Esophagus muscularis mucosa (tissue), 4 donors: ENCODE data around the gene ANKRD16. TPM values are rescaled to one million over a fixed set of nuclear protein-coding genes. Genes with fewer than 3 reads are reported as not detected.
"Not testable (repeated sequence)": the region's sequence is repeated elsewhere in the genome, so short reads cannot be mapped to it uniquely, and the experiment has no call there.

Experiments used
- DNase-seq: peaks from one replicate; pipeline ENCODE4 v3.0.0-alpha.2; 2017; ENCODE audit errors: extremely low spot score
- H3K27ac ChIP-seq, 4 donors: fragments of 200-600 bp; sonication (generic); replicated peaks in 1 of 4; 1 replicate in 3 of 4; 2 replicates in 1 of 4; pipeline ENCODE4 v1.5.1; 2016 to 2019; ENCODE audit warnings: mild to moderate bottlenecking in 1 of 4
- H3K27me3 ChIP-seq, 4 donors: fragments of 200-600 bp; sonication (generic); one replicate each; pipeline versions ENCODE4 v1.5.1 to v1.6.0; 2016 to 2019
- H3K36me3 ChIP-seq, 4 donors: fragments of 200-600 bp; sonication (generic); one replicate each; pipeline ENCODE4 v1.5.1; 2016 to 2019
- H3K4me1 ChIP-seq, 4 donors: fragments of 200-600 bp; sonication (generic); one replicate each; pipeline ENCODE4 v1.5.1; 2016 to 2019
- H3K4me3 ChIP-seq, 4 donors: fragments of 200-600 bp; sonication (generic); 1 replicate in 2 of 4; 2 replicates in 2 of 4; pipeline ENCODE4 v1.5.1; 2016 to 2019; ENCODE audit warnings: mild to moderate bottlenecking in 4 of 4, moderate library complexity in 1 of 4
- H3K9me3 ChIP-seq, 4 donors: fragments of 200-600 bp; sonication (generic); 1 replicate in 3 of 4; 2 replicates in 1 of 4; pipeline ENCODE4 v1.5.1; 2016 to 2019
- CTCF ChIP-seq, 3 experiments: fragments of 200-600 bp in 2 of 3; fragments of 450-650 bp in 1 of 3; sonication (generic) in 2 of 3; IDR thresholded peaks; one replicate each; pipeline ENCODE4 v1.5.1; 2017 to 2019; ENCODE audit warnings: antibody characterized with exemption in 3 of 3, mild to moderate bottlenecking in 2 of 3, moderate library complexity in 1 of 3
- EP300 ChIP-seq: sonication (generic); formaldehyde crosslinking; IDR thresholded peaks from one replicate; pipeline ENCODE4 v1.6.1; 2017; ENCODE audit warnings: antibody characterized with exemption
- POLR2A ChIP-seq: fragments of 450-650 bp; IDR thresholded peaks from one replicate; pipeline ENCODE4 v1.6.1; 2017; ENCODE audit warnings: antibody characterized with exemption, moderate library complexity, mild to moderate bottlenecking, low read depth
- POLR2AphosphoS5 ChIP-seq, 2 donors: sonication (generic); formaldehyde crosslinking; IDR thresholded peaks; one replicate each; pipeline ENCODE4 v1.6.1; 2017; ENCODE audit warnings: antibody characterized with exemption in 2 of 2
- WGBS: methylation state at CpG from one replicate; pipeline ENCODE4 v1.1.5; 2018; 5-methylcytosine and 5-hydroxymethylcytosine counted together
- intact Hi-C: fragments of 100-400 bp; cut with DNase I; formaldehyde crosslinking; loops from one replicate; pipeline ENCODE4 v1.15.1; 2023
- total RNA-seq, 4 donors: library from RNA; depleted of rRNA; stranded (reverse); fragments of >200 nt; gene quantifications; one replicate each; pipeline versions ENCODE4 v1.1.0 to v1.2.1, GENCODE V29; 2016

The ANKRD16 gene
- total RNA-seq, 4 donors from 2014 or later = 5.1 to 9.0 (median 5.9) TPM

GRCh38 chr10:5831446-5831782 is 58.3 kb downstream of the ANKRD16 start:
- no peak overlapping the region for H3K27ac ChIP-seq
- no peak overlapping the region for H3K4me3 ChIP-seq
- H3K27me3 ChIP-seq = peaks cover 0 to 6% (median 0%) of the 10 kb centered on the region in 4 donors
- TF ChIP-seq EP300 = no peak
- TF ChIP-seq POLR2A = no peak
- TF ChIP-seq POLR2AphosphoS5 (IDR thresholded peaks at IDR 0.05) = no peak
- TF ChIP-seq CTCF (IDR thresholded peaks at IDR 0.05) = no peak
- no peaks in the 10 kb centered on the region for H3K9me3 ChIP-seq
- DNase-seq = no peak
- no peaks in the 10 kb centered on the region for H3K4me1 ChIP-seq
- 85% methylated on average over 7 of the region's 8 CpGs for WGBS
- H3K36me3 ChIP-seq = no peaks in the 10 kb centered on the region
- intact Hi-C loops = no loop called here

GRCh38 chr10:5830629-5831445 is 58.9 kb downstream of the ANKRD16 start:
- H3K4me1 ChIP-seq = no peaks in the 10 kb centered on the region
- TF ChIP-seq POLR2AphosphoS5 (IDR thresholded peaks at IDR 0.05) = no peak
- H3K27ac ChIP-seq = no peak overlapping the region
- intact Hi-C loops = no loop called here
- no peaks in the 10 kb centered on the region for H3K9me3 ChIP-seq
- WGBS = 91% methylated on average over 7 of the region's 14 CpGs
- H3K27me3 ChIP-seq = peaks cover 0 to 6% (median 0%) of the 10 kb centered on the region in 4 donors
- no peak for DNase-seq
- H3K36me3 ChIP-seq = no peaks in the 10 kb centered on the region
- H3K4me3 ChIP-seq = no peak overlapping the region

GRCh38 chr10:5829267-5829666 is 60.4 kb downstream of the ANKRD16 start:
- H3K36me3 ChIP-seq = no peaks in the 10 kb centered on the region
- no peaks in the 10 kb centered on the region for H3K9me3 ChIP-seq
- TF ChIP-seq CTCF (IDR thresholded peaks at IDR 0.05) (no peak), POLR2A (no peak), EP300 (no peak), POLR2AphosphoS5 (IDR thresholded peaks at IDR 0.05) (no peak)
- no peak overlapping the region for H3K4me3 ChIP-seq
- no peak for DNase-seq
- intact Hi-C loops = no loop called here
- no peak overlapping the region for H3K27ac ChIP-seq
- peaks cover 0 to 6% (median 0%) of the 10 kb centered on the region in 4 donors for H3K27me3 ChIP-seq
- H3K4me1 ChIP-seq = no peaks in the 10 kb centered on the region
- WGBS = 91% methylated on average over 9 of the region's 9 CpGs

GRCh38 chr10:5828725-5829124 is 61.0 kb downstream of the ANKRD16 start:
- WGBS = 92% methylated on average over 16 of the region's 16 CpGs
- H3K27ac ChIP-seq = no peak overlapping the region
- no peaks in the 10 kb centered on the region for H3K36me3 ChIP-seq
- peaks cover 0 to 6% (median 0%) of the 10 kb centered on the region in 4 donors for H3K27me3 ChIP-seq
- H3K9me3 ChIP-seq = no peaks in the 10 kb centered on the region
- no peak for DNase-seq
- TF ChIP-seq CTCF (IDR thresholded peaks at IDR 0.05) (no peak), POLR2AphosphoS5 (IDR thresholded peaks at IDR 0.05) (no peak), EP300 (no peak), POLR2A (no peak)
- intact Hi-C loops = no loop called here
- H3K4me1 ChIP-seq = no peaks in the 10 kb centered on the region
- H3K4me3 ChIP-seq = no peak overlapping the region

- intact Hi-C loops = no loop called here
- H3K4me1 ChIP-seq = no peaks in the 10 kb centered on the region
- no peaks in the 10 kb centered on the region for H3K9me3 ChIP-seq
- TF ChIP-seq CTCF (IDR thresholded peaks at IDR 0.05) (no peak), POLR2AphosphoS5 (IDR thresholded peaks at IDR 0.05) (no peak), POLR2A (no peak), EP300 (no peak)
- no peaks in the 10 kb centered on the region for H3K36me3 ChIP-seq
- no peak for DNase-seq
- H3K4me3 ChIP-seq = no peak overlapping the region
- WGBS = 83% methylated on average over 6 of the region's 6 CpGs
- no peak overlapping the region for H3K27ac ChIP-seq
- H3K27me3 ChIP-seq = peaks cover 0 to 2% (median 0%) of the 10 kb centered on the region in 4 donors
Observed at GRCh38 chr10:5827841-5828240, 61.9 kb downstream of the ANKRD16 start.

GRCh38 chr10:5826511-5826910 is 63.2 kb downstream of the ANKRD16 start:
- H3K4me3 ChIP-seq, H3K27me3 ChIP-seq, H3K36me3 ChIP-seq, H3K4me1 ChIP-seq, DNase-seq, H3K27ac ChIP-seq, intact Hi-C loops, H3K9me3 ChIP-seq: not testable (repeated sequence)
- 96% methylated on average over 6 of the region's 6 CpGs for WGBS
